PFSK-1 (cell line): Measurements from ENCODE around the gene MGAT1.

Experiments
- FOXP2 ChIP-seq: optimal IDR thresholded peaks from 2 replicates; pipeline ENCODE3; 2011; ENCODE audit warnings: borderline replicate concordance, control low read depth, inconsistent platforms; ENCODE audit not compliant: insufficient read depth; ENCODE audit errors: extremely low read length, extremely low read depth
- POLR2AphosphoS5 ChIP-seq: IDR thresholded peaks from 2 replicates; pipeline ENCODE4 v1.6.1; 2012; ENCODE audit warnings: low read depth, mild to moderate bottlenecking, control low read depth, low read length, moderate library complexity
- REST ChIP-seq, 2 experiments: IDR thresholded peaks; 2 replicates each; pipeline versions ENCODE4 v1.6.1 to v1.8.0; 2011 to 2012; ENCODE audit warnings: low read depth in 2 of 2, low read length in 2 of 2, control low read depth in 1 of 2, inconsistent platforms in 1 of 2, mild to moderate bottlenecking in 1 of 2, moderate library complexity in 1 of 2; ENCODE audit not compliant: insufficient read depth in 1 of 2
- SIN3A ChIP-seq: IDR thresholded peaks from 2 replicates; pipeline ENCODE4 v1.6.1; 2012; ENCODE audit warnings: mild to moderate bottlenecking, low read length, moderate library complexity, borderline replicate concordance; ENCODE audit not compliant: insufficient read depth
- TAF1 ChIP-seq: IDR thresholded peaks from 2 replicates; pipeline ENCODE4 v1.6.1; 2012; ENCODE audit warnings: low read length, control low read depth, borderline replicate concordance; ENCODE audit not compliant: insufficient read depth

The MGAT1 gene

GRCh38 chr5:180755601-180756000 lies 47.0 kb downstream of the MGAT1 start:
- no peak for TF ChIP-seq REST (IDR thresholded peaks at IDR 0.05; ENCODE audit: insufficient read depth in 1 of 2, low read depth in 2 of 2, low read length in 2 of 2)
- no peak for TF ChIP-seq SIN3A
- TF ChIP-seq TAF1, result no peak
- TF ChIP-seq POLR2AphosphoS5, result no peak
- no peak for TF ChIP-seq FOXP2

GRCh38 chr5:180744253-180744652 lies 58.4 kb downstream of the MGAT1 start:
- TF ChIP-seq FOXP2, result no peak
- no peak for TF ChIP-seq REST (IDR thresholded peaks at IDR 0.05; ENCODE audit: insufficient read depth in 1 of 2, low read depth in 2 of 2, low read length in 2 of 2)
- TF ChIP-seq SIN3A, result no peak
- no peak for TF ChIP-seq POLR2AphosphoS5
- no peak for TF ChIP-seq TAF1

GRCh38 chr5:180742727-180743126 lies 59.9 kb downstream of the MGAT1 start:
- TF ChIP-seq SIN3A, result no peak
- TF ChIP-seq REST (IDR thresholded peaks at IDR 0.05; ENCODE audit: insufficient read depth in 1 of 2, low read depth in 2 of 2, low read length in 2 of 2), result no peak
- TF ChIP-seq POLR2AphosphoS5, result no peak
- TF ChIP-seq FOXP2, result no peak
- TF ChIP-seq TAF1, result no peak

DNA sequence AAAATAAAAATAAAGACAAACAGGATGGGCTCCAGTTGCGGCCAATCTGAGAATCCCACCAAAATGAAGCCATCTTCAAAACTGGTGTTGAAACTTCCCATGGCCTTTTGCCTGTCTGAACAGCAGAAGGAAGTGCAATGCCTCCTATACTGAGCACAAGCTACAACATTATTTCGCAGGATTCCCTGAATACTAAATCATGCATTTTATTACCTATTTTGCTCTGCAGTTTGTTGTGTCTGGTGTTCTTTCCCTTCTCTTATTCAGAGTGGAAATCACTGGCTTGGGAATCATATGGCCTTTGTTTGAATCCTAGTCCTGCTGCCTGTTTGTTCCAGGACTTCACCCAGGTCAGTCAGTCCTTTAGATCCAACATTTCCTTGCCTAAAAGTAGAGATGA lies 62.6 kb downstream of the MGAT1 start, which contains the start of gene OR2Y1:
Gene OR2Y1, minus strand, starts transcription at position 101 of the 400 bp plus-strand sequence. Its CDS starts 0 bp downstream, at position 101.
- TF ChIP-seq TAF1 (no peak), FOXP2 (no peak), POLR2AphosphoS5 (no peak), SIN3A (no peak)

- TF ChIP-seq FOXP2 (no peak), REST (IDR thresholded peaks at IDR 0.05; ENCODE audit: insufficient read depth in 1 of 2, low read depth in 2 of 2, low read length in 2 of 2) (no peak), POLR2AphosphoS5 (no peak)
Observed at GRCh38 chr5:180739271-180739670, 63.3 kb downstream of the MGAT1 start.
